H1 (cell line): Measurements from ENCODE around the gene PYGB.

ENCODE experiments used
- CREB1 ChIP-seq: IDR thresholded peaks from 2 replicates; pipeline ENCODE4 v1.6.1; 2012; ENCODE audit warnings: inconsistent platforms
- EZH2 ChIP-seq: fragments of 200-600 bp; sonication (generic); IDR thresholded peaks from 2 replicates; pipeline ENCODE4 v1.7.1; 2012; ENCODE audit warnings: low read depth, mild to moderate bottlenecking, moderate library complexity, low read length, inconsistent platforms; ENCODE audit not compliant: severe bottlenecking
- NANOG ChIP-seq: IDR thresholded peaks from 2 replicates; pipeline ENCODE4 v1.6.1; 2011; ENCODE audit warnings: low read length, low read depth, mild to moderate bottlenecking, inconsistent platforms; ENCODE audit not compliant: insufficient read depth, poor library complexity, severe bottlenecking
- POLR2A ChIP-seq, 2 experiments: IDR thresholded peaks; 1 replicate in 1 of 2; 2 replicates in 1 of 2; pipeline ENCODE4 v1.6.1; 2011; ENCODE audit warnings: low read depth in 2 of 2, low read length in 2 of 2, mild to moderate bottlenecking in 2 of 2; ENCODE audit errors: control extremely low read depth in 1 of 2
- POLR2AphosphoS5 ChIP-seq: IDR thresholded peaks from 2 replicates; pipeline ENCODE4 v1.6.1; 2011; ENCODE audit warnings: low read depth, low read length
- RBBP5 ChIP-seq: IDR thresholded peaks from 2 replicates; pipeline ENCODE4 v1.7.1; 2012; ENCODE audit warnings: low read depth, mild to moderate bottlenecking, inconsistent platforms, low read length, moderate library complexity, borderline replicate concordance
- TF ChIP-seq, protein P1 (sequence below): IDR thresholded peaks from 2 replicates; pipeline ENCODE4 v1.6.1; 2011; ENCODE audit warnings: low read depth, mild to moderate bottlenecking, low read length; ENCODE audit not compliant: insufficient read depth
- TF ChIP-seq, protein P2 (sequence below), 3 experiments: IDR thresholded peaks; 1 replicate in 2 of 3; 2 replicates in 1 of 3; pipeline versions ENCODE4 v1.5.1 to v1.6.1; 2011; ENCODE audit warnings: low read length in 3 of 3, mild to moderate bottlenecking in 3 of 3, inconsistent platforms in 2 of 3, low read depth in 1 of 3, moderate library complexity in 1 of 3; ENCODE audit not compliant: insufficient read depth in 1 of 3; ENCODE audit errors: control extremely low read depth in 1 of 3

DNA sequence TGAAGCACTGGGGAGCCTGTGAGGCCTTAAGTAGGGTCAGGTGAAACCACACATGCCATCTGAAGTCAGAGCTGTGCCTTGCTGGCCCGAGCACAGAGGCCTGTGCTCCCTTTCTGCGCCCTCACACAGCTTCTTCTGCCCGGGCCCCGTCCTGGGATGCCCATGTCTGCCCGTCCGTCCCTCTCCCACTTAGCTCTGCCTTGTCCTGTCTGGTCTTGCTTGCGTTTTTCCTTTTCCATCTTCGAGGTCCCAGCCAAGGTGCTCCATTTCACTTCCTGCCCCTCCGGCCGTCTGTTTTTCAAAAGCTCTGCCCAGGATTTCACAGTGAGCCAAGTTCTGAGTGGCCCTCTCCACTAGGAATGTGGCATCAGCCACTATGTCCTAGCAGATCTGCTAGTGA, 45.6 kb downstream of the PYGB start:
- TF ChIP-seq, protein P1, sequence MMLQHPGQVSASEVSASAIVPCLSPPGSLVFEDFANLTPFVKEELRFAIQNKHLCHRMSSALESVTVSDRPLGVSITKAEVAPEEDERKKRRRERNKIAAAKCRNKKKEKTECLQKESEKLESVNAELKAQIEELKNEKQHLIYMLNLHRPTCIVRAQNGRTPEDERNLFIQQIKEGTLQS: no peak
- TF ChIP-seq RBBP5 (no peak), EZH2 (no peak), POLR2AphosphoS5 (no peak), POLR2A (IDR thresholded peaks at IDR 0.05; ENCODE audit: control extremely low read depth in 1 of 2, low read depth in 2 of 2, low read length in 2 of 2) (no peak; a peak in 1 of 3 replicates), NANOG (no peak), CREB1 (no peak)
- TF ChIP-seq, protein P2, sequence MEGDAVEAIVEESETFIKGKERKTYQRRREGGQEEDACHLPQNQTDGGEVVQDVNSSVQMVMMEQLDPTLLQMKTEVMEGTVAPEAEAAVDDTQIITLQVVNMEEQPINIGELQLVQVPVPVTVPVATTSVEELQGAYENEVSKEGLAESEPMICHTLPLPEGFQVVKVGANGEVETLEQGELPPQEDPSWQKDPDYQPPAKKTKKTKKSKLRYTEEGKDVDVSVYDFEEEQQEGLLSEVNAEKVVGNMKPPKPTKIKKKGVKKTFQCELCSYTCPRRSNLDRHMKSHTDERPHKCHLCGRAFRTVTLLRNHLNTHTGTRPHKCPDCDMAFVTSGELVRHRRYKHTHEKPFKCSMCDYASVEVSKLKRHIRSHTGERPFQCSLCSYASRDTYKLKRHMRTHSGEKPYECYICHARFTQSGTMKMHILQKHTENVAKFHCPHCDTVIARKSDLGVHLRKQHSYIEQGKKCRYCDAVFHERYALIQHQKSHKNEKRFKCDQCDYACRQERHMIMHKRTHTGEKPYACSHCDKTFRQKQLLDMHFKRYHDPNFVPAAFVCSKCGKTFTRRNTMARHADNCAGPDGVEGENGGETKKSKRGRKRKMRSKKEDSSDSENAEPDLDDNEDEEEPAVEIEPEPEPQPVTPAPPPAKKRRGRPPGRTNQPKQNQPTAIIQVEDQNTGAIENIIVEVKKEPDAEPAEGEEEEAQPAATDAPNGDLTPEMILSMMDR (IDR thresholded peaks at IDR 0.05; ENCODE audit: control extremely low read depth in 1 of 3, insufficient read depth in 1 of 3, low read depth in 1 of 3, low read length in 3 of 3): no peak
